A549 (cell line): ENCODE measurements around the gene OR8J1. TPM values are rescaled to one million over a fixed set of nuclear protein-coding genes. Genes with fewer than 3 reads are reported as not detected.
"Not testable (repeated sequence)": the region's sequence is repeated elsewhere in the genome, so short reads cannot be mapped to it uniquely, and the experiment has no call there.

Experiments used
- ATAC-seq, 2 experiments: fragments of 200-7000 bp in 1 of 2; fragments of >200 bp in 1 of 2; cut with Nextera tagmentation in 1 of 2; cut with Tn5 transposase in 1 of 2; 3 replicates each; pipeline versions ENCODE4 v1.8.0 to v1.9.1; 2018 to 2020; ENCODE audit warnings: mild to moderate bottlenecking in 1 of 2, moderate library complexity in 1 of 2
- CTCF ChIA-PET: fragments of 300-600 bp; sonication (Branson Sonifier 250); formaldehyde crosslinking; extraction: SDS; loops from one replicate; lab custom pipeline; 2021; ENCODE audit warnings: antibody characterized with exemption, inconsistent platforms; lab: Yijun Ruan, JAX
- POLR2A ChIA-PET: fragments of 350-600 bp; formaldehyde crosslinking; extraction: SDS; loops from one replicate; lab custom pipeline; 2021; ENCODE audit warnings: antibody characterized with exemption, inconsistent platforms; lab: Yijun Ruan, JAX
- DNase-seq, 2 experiments: peaks; one replicate each; pipeline versions ENCODE4 v3.0.0 to v3.0.0-alpha.2; 2011 to 2016; ENCODE audit warnings: low read depth in 1 of 2, low spot score in 1 of 2
- FAIRE-seq: peaks from 2 replicates; lab custom pipeline; 2011; peaks lifted over from hg19 to GRCh38; lab: Jason Lieb, UNC
- H3K27ac ChIP-seq, 2 experiments: fragments of >200 bp; sonication (Bioruptor Twin); formaldehyde crosslinking; 3 replicates each; pipeline ENCODE4 v1.5.1; 2016 to 2017
- H3K4me1 ChIP-seq: fragments of >200 bp; sonication (Bioruptor Twin); formaldehyde crosslinking; 3 replicates; pipeline ENCODE4 v1.6.1; 2016
- H3K4me2 ChIP-seq: fragments of >200 bp; sonication (Bioruptor Twin); formaldehyde crosslinking; 3 replicates; pipeline ENCODE4 v1.6.1; 2016
- H3K4me3 ChIP-seq: fragments of >200 bp; sonication (Bioruptor Twin); formaldehyde crosslinking; 3 replicates; pipeline ENCODE4 v1.5.1; 2016
- H3K9me3 ChIP-seq: fragments of >200 bp; sonication (Bioruptor Twin); formaldehyde crosslinking; 3 replicates; pipeline ENCODE4 v1.6.1; 2016
- BHLHE40 ChIP-seq: IDR thresholded peaks from 2 replicates; pipeline ENCODE4 v1.6.1; 2012; ENCODE audit warnings: low read depth, low read length, inconsistent platforms
- CHD4 ChIP-seq: fragments of 200-600 bp; sonication (generic); IDR thresholded peaks from 2 replicates; pipeline ENCODE4 v1.6.1; 2016; ENCODE audit warnings: antibody characterized with exemption, mild to moderate bottlenecking, borderline replicate concordance
- EHF ChIP-seq: fragments of 250-450 bp; sonication (Bioruptor Pico); IDR thresholded peaks from 2 replicates; pipeline ENCODE4 v1.5.0; 2020; ENCODE audit warnings: mild to moderate bottlenecking
- EHMT2 ChIP-seq: fragments of 200-600 bp; sonication (generic); IDR thresholded peaks from 2 replicates; pipeline ENCODE4 v1.6.1; 2016; ENCODE audit warnings: antibody characterized with exemption, low read depth, mild to moderate bottlenecking, moderate library complexity
- EP300 ChIP-seq, 2 experiments: fragments of >200 bp; sonication (Bioruptor Twin); formaldehyde crosslinking; IDR thresholded peaks; 2 replicates in 1 of 2; 3 replicates in 1 of 2; pipeline ENCODE4 v1.6.1; 2016 to 2017
- ESRRA ChIP-seq: fragments of 150-350 bp; IDR thresholded peaks from 2 replicates; pipeline ENCODE4 v1.6.1; 2014; ENCODE audit warnings: mild to moderate bottlenecking, low read length, borderline replicate concordance
- FOXS1 ChIP-seq: fragments of 250-450 bp; sonication (Bioruptor Pico); IDR thresholded peaks from 2 replicates; pipeline ENCODE4 v1.5.0; 2020; ENCODE audit warnings: mild to moderate bottlenecking, moderate library complexity
- GATA3 ChIP-seq: IDR thresholded peaks from 2 replicates; pipeline ENCODE4 v1.6.1; 2012; ENCODE audit warnings: borderline replicate concordance
- HDAC2 ChIP-seq: fragments of 200-600 bp; sonication (generic); IDR thresholded peaks from 2 replicates; pipeline ENCODE4 v1.6.1; 2016
- HOXB5 ChIP-seq: fragments of 250-450 bp; sonication (Bioruptor Pico); IDR thresholded peaks from 2 replicates; pipeline ENCODE4 v1.5.0; 2020; ENCODE audit warnings: mild to moderate bottlenecking, moderate library complexity
- JUN ChIP-seq, 2 experiments: fragments of >200 bp; sonication (Bioruptor Twin); formaldehyde crosslinking; IDR thresholded peaks; 2 replicates in 1 of 2; 3 replicates in 1 of 2; pipeline ENCODE4 v1.6.1; 2016 to 2017
- KDM1A ChIP-seq: fragments of 200-600 bp; sonication (generic); IDR thresholded peaks from 2 replicates; pipeline ENCODE4 v1.6.1; 2016; ENCODE audit warnings: low read depth, mild to moderate bottlenecking
- MYC ChIP-seq: IDR thresholded peaks from 2 replicates; pipeline ENCODE4 v1.6.1; 2012; ENCODE audit warnings: mild to moderate bottlenecking, inconsistent platforms, low read length, improper control_type of control experiment, borderline replicate concordance
- NFE2L2 ChIP-seq: fragments of 150-350 bp; conservative IDR thresholded peaks from 2 replicates; pipeline ENCODE4 v1.6.1; 2014; ENCODE audit warnings: low read length
- NPAS2 ChIP-seq: fragments of 250-450 bp; sonication (Bioruptor Pico); IDR thresholded peaks from 2 replicates; pipeline ENCODE4 v1.8.0; 2022; ENCODE audit warnings: mild to moderate bottlenecking, moderate library complexity, borderline replicate concordance
- PHF8 ChIP-seq: fragments of 200-600 bp; sonication (generic); IDR thresholded peaks from 2 replicates; pipeline ENCODE4 v1.6.1; 2016; ENCODE audit warnings: low read depth, mild to moderate bottlenecking, antibody characterized with exemption, moderate library complexity, borderline replicate concordance
- RAD21 ChIP-seq, 2 experiments: fragments of >200 bp in 1 of 2; sonication (Bioruptor Twin) in 1 of 2; formaldehyde crosslinking in 1 of 2; IDR thresholded peaks in 1 of 2; conservative IDR thresholded peaks in 1 of 2; 2 replicates in 1 of 2; 3 replicates in 1 of 2; pipeline ENCODE4 v1.6.1; 2012 to 2018; ENCODE audit warnings: inconsistent platforms in 1 of 2
- RCOR1 ChIP-seq: fragments of 150-350 bp; IDR thresholded peaks from 2 replicates; pipeline ENCODE4 v1.6.1; 2014; ENCODE audit warnings: antibody characterized with exemption, low read length, low read depth
- SREBF2 ChIP-seq: fragments of 450-650 bp; IDR thresholded peaks from 2 replicates; pipeline ENCODE4 v1.6.1; 2014; ENCODE audit warnings: mild to moderate bottlenecking, moderate library complexity
- ZFP36 ChIP-seq: fragments of 450-650 bp; IDR thresholded peaks from 2 replicates; pipeline ENCODE4 v1.6.1; 2014; ENCODE audit warnings: borderline replicate concordance; ENCODE audit not compliant: partially characterized antibody
- ZNF302 ChIP-seq: fragments of 250-450 bp; sonication (Bioruptor Pico); IDR thresholded peaks from 2 replicates; pipeline ENCODE4 v1.9.0; 2021; ENCODE audit warnings: inconsistent platforms, mild to moderate bottlenecking, moderate library complexity
- WGBS: methylation state at CpG from one replicate; pipeline ENCODE4 v1.1.6; 2017; ENCODE audit errors: missing lambda C conversion rate; 5-methylcytosine and 5-hydroxymethylcytosine counted together
- polyA plus RNA-seq, 4 experiments: library from polyadenylated mRNA; depleted of rRNA in 3 of 4; stranded (reverse); fragments of >200 nt; fragmentation: RNase III in 1 of 4; extraction: RNeasy Plus Mini Kit Qiagen cat#74134 plus additional on column Dnase treatment in 1 of 4; gene quantifications; 2 replicates in 3 of 4; 3 replicates in 1 of 4; pipeline ENCODE4 v1.2.3, GENCODE V29; 2011 to 2017
- TF ChIP-seq, protein P1 (sequence below): IDR thresholded peaks from 2 replicates; pipeline ENCODE4 v1.6.1; 2012
- TF ChIP-seq, protein P2 (sequence below): fragments of >200 bp; sonication (Bioruptor Twin); formaldehyde crosslinking; IDR thresholded peaks from 2 replicates; pipeline ENCODE4 v1.6.1; 2016
- TF ChIP-seq, protein P3 (sequence below): fragments of 450-650 bp; IDR thresholded peaks from 2 replicates; pipeline ENCODE4 v1.6.1; 2014; ENCODE audit warnings: antibody characterized with exemption
- TF ChIP-seq, protein P4 (sequence below): fragments of 250-450 bp; sonication (Bioruptor Pico); IDR thresholded peaks from 2 replicates; pipeline ENCODE4 v1.5.0; 2021; ENCODE audit warnings: mild to moderate bottlenecking, moderate library complexity, borderline replicate concordance

Gene OR8J1
- polyA plus RNA-seq, 2 of the 4 experiments (the other 2 are of a cell fraction) = not detected

DNA sequence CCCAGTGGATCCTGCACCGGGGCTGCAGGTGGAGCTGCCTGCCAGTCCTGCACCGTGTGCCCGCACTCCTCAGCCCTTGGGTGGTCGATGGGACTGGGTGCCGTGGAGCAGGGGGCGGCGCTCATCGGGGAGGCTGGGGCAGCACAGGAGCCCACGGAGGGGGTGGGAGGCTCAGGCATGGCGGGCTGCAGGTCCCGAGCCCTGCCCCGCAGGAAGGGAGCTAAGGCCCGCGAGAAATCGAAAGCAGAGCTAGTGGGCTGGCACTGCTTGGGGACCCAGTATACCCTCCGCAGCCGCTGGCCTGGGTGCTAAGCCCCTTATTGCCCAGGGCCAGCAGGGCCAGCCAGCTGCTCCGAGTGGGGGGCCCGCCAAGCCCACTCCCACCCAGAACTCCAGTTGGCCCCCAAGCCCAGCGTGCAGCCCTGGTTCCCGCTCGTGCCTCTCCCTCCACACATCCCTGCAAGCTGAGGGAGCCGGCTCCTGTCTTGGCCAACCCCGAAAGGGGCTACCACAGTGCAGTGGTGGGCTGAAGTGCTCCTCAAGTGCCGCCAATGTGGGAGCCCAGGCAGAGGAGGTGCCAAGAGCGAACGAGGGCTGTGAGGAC is 47.9 kb downstream of the OR8J1 start:
- ATAC-seq, CTCF ChIA-PET, POLR2A ChIA-PET, H3K9me3 ChIP-seq, H3K4me3 ChIP-seq, H3K27ac ChIP-seq, H3K4me1 ChIP-seq, H3K4me2 ChIP-seq, FAIRE-seq, DNase-seq: not testable (repeated sequence)
- WGBS = 49% methylated on average over 17 of the region's 27 CpGs

DNA sequence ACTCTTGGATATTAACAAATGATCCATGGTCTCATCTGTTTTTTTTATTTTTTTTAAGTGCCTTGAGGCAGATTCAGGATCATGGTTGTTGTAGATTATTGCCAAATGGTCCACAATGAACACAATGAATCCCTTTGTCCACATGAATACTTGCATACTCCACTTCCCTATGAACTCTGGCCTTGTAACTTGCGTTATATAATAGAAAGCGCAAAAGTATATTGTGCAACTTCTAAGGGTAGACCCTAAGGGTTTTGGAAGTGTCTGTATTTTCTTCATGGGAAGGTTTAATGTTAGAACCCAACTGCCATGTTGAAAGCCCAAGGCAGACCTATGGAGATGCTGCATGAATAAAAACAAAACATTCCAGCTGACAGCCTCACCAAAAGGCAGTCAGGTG is 50.3 kb downstream of the OR8J1 start:
- H3K4me2 ChIP-seq = no peak overlapping the region
- TF ChIP-seq HOXB5 (CRISPR knock-in tag) (no peak), NPAS2 (CRISPR knock-in tag) (no peak), HDAC2 (no peak), EP300 (IDR thresholded peaks at IDR 0.05) (no peak), ZFP36 (no peak), BHLHE40 (no peak), EHMT2 (no peak), JUN (IDR thresholded peaks at IDR 0.05) (no peak), SREBF2 (no peak), ESRRA (no peak), PHF8 (no peak), EHF (no peak), CHD4 (no peak)
- TF ChIP-seq, protein P1, sequence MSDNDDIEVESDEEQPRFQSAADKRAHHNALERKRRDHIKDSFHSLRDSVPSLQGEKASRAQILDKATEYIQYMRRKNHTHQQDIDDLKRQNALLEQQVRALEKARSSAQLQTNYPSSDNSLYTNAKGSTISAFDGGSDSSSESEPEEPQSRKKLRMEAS = no peak
- TF ChIP-seq, protein P2, sequence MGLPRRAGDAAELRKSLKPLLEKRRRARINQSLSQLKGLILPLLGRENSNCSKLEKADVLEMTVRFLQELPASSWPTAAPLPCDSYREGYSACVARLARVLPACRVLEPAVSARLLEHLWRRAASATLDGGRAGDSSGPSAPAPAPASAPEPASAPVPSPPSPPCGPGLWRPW = no peak
- TF ChIP-seq, protein P3, sequence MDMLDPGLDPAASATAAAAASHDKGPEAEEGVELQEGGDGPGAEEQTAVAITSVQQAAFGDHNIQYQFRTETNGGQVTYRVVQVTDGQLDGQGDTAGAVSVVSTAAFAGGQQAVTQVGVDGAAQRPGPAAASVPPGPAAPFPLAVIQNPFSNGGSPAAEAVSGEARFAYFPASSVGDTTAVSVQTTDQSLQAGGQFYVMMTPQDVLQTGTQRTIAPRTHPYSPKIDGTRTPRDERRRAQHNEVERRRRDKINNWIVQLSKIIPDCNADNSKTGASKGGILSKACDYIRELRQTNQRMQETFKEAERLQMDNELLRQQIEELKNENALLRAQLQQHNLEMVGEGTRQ = no peak
- TF ChIP-seq, protein P4, sequence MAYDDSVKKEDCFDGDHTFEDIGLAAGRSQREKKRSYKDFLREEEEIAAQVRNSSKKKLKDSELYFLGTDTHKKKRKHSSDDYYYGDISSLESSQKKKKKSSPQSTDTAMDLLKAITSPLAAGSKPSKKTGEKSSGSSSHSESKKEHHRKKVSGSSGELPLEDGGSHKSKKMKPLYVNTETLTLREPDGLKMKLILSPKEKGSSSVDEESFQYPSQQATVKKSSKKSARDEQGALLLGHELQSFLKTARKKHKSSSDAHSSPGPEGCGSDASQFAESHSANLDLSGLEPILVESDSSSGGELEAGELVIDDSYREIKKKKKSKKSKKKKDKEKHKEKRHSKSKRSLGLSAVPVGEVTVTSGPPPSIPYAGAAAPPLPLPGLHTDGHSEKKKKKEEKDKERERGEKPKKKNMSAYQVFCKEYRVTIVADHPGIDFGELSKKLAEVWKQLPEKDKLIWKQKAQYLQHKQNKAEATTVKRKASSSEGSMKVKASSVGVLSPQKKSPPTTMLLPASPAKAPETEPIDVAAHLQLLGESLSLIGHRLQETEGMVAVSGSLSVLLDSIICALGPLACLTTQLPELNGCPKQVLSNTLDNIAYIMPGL (CRISPR knock-in tag) = no peak
- 38% methylated on average over 2 of the region's 2 CpGs for WGBS
- POLR2A ChIA-PET = no interaction called here
- H3K4me1 ChIP-seq = no peaks in the 10 kb centered on the region
- H3K4me3 ChIP-seq = no peak overlapping the region
- DNase-seq (no peak), FAIRE-seq (no peak), ATAC-seq (no peak)
- no peaks in the 10 kb centered on the region for H3K9me3 ChIP-seq
- no peak overlapping the region for H3K27ac ChIP-seq
- CTCF ChIA-PET = no interaction called here

DNA sequence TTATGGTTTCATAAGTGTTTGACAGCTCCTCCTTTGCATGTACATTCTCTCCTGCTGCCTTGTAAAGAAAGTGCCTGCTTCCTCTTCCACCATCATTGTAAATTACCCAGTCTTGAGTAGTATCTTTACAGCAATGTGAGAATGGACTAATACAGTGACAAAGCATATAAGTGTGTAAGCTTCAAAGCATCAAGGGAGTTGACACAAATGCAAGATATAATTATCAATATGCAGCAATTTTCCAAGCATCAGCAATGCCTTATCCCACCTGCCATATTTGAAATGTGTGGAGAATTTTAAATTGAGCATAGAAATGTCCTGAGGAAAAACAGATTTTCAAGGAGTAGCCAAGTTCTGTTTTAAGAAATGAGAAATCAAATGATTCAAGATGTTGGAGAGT is 56.7 kb downstream of the OR8J1 start:
- TF ChIP-seq JUN (IDR thresholded peaks at IDR 0.05) (no peak), RAD21 (conservative IDR thresholded peaks at IDR 0.05 in 1 of 2, IDR thresholded peaks at IDR 0.05 in 1 of 2) (no peak), KDM1A (no peak), EHF (no peak), ZNF302 (CRISPR knock-in tag) (no peak), FOXS1 (CRISPR knock-in tag) (no peak), ESRRA (no peak), MYC (no peak), RCOR1 (no peak), NFE2L2 (no peak), GATA3 (no peak), EP300 (IDR thresholded peaks at IDR 0.05) (no peak)
- TF ChIP-seq, protein P1 = no peak
- Histone ChIP-seq H3K4me2 (no peak overlapping the region), H3K4me1 (no peaks in the 10 kb centered on the region), H3K27ac (no peak overlapping the region), H3K4me3 (no peak overlapping the region), H3K9me3 (no peaks in the 10 kb centered on the region)
- ATAC-seq (no peak), FAIRE-seq (no peak), DNase-seq (no peak)
- POLR2A ChIA-PET = no interaction called here
- CTCF ChIA-PET = interaction anchor here (0.8 kb wide), 1 partner anchor 35 kb away, joined by 3 read pairs; no protein-coding TSS in a partner anchor
